HG03064 (cell line): Measurements from ENCODE around the gene DHPS.
A peak's percentile ranks its signal among the peaks of the same experiment; 100 is the strongest.

ENCODE experiments used
- ATAC-seq: cut with Tn5 transposase; IDR thresholded peaks from one replicate; pipeline ENCODE4 v1.9.1; 2021; ENCODE audit warnings: low read depth; ENCODE audit not compliant: unreplicated experiment

DHPS gene

GRCh38 chr19:12675940-12676339, 5.7 kb downstream of the DHPS start:
- no peak for ATAC-seq

GRCh38 chr19:12675399-12675798, 6.3 kb downstream of the DHPS start:
- no peak for ATAC-seq

- ATAC-seq: no peak
Observed at GRCh38 chr19:12672744-12673143, 8.9 kb downstream of the DHPS start.

- no peak for ATAC-seq
Observed at GRCh38 chr19:12670159-12670928, 11.3 kb downstream of the DHPS start.

GRCh38 chr19:12669270-12670158, 12.2 kb downstream of the DHPS start:
- ATAC-seq: no peak

- ATAC-seq: no peak
Observed at GRCh38 chr19:12668932-12669269, 12.8 kb downstream of the DHPS start.

GRCh38 chr19:12668346-12668745, 13.3 kb downstream of the DHPS start:
- no peak for ATAC-seq

GRCh38 chr19:12667731-12668302, 13.9 kb downstream of the DHPS start:
- ATAC-seq: no peak

GRCh38 chr19:12666265-12667048, 15.2 kb downstream of the DHPS start, which contains the start of the genes MAN2B1 and WDR83:
Gene MAN2B1, minus strand, starts transcription at chr19:12666742. Its CDS starts 41 bp downstream, at chr19:12666701.
Gene WDR83, plus strand, starts transcription at chr19:12666807. Its CDS starts 2,984 bp downstream, at chr19:12669791.
- ATAC-seq: peak; percentile 46

GRCh38 chr19:12665671-12666264, 15.9 kb downstream of the DHPS start:
- ATAC-seq: no peak

GRCh38 chr19:12665281-12665573, 16.5 kb downstream of the DHPS start:
- ATAC-seq: no peak

GRCh38 chr19:12664406-12665280, 17.0 kb downstream of the DHPS start:
- no peak for ATAC-seq

- ATAC-seq: no peak
Observed at GRCh38 chr19:12660980-12661379, 20.7 kb downstream of the DHPS start.

- ATAC-seq: no peak
Observed at GRCh38 chr19:12657966-12658365, 23.7 kb downstream of the DHPS start.

GRCh38 chr19:12656899-12657571, 24.6 kb downstream of the DHPS start:
- ATAC-seq: no peak

- no peak for ATAC-seq
Observed at GRCh38 chr19:12655546-12655945, 26.1 kb downstream of the DHPS start.

- no peak for ATAC-seq
Observed at GRCh38 chr19:12652219-12652618, 29.5 kb downstream of the DHPS start.

GRCh38 chr19:12649941-12650340, 31.7 kb downstream of the DHPS start:
- no peak for ATAC-seq

- no peak for ATAC-seq
Observed at GRCh38 chr19:12648088-12648487, 33.6 kb downstream of the DHPS start.
